Embryonic facial prominence (tissue), 1 donor: ENCODE data around the gene BCL2L13.

Experiments
- DNase-seq: peaks from one replicate; pipeline ENCODE4 v3.0.0-alpha.2; 2016; ENCODE audit errors: extremely low spot score

BCL2L13 gene

DNA sequence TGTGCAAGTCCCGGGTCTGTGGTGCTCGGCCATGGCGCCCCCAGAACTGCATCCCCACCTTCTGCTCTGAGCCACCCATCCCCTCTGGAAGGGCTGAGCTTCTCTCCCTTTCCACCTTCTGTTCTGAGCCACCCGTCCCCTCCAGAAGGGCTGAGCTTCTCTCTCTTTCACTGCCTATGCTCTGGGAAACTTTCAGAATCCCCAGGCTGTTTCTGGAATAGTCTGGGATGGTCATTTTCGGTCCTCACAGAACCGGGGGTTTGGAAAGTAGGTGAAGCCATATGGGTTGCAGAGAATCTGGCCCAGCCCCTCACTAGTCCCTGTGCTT lies 139.1 kb downstream of the BCL2L13 start:
- DNase-seq = no peak

- DNase-seq = no peak
These were observed 139.9 kb downstream of the BCL2L13 start for GRCh38 chr22:17778412-17778976.

- DNase-seq = no peak
These were observed 140.9 kb downstream of the BCL2L13 start for GRCh38 chr22:17779286-17780115.

GRCh38 chr22:17780116-17780740 lies 141.7 kb downstream of the BCL2L13 start:
- DNase-seq = no peak
